Fibroblast of lung (primary cell): ENCODE data around the gene ADAM10. TPM values are rescaled to one million over a fixed set of nuclear protein-coding genes. Genes with fewer than 3 reads are reported as not detected.

Experiments
- DNase-seq, 2 donors: peaks; one replicate each; pipeline versions ENCODE4 v3.0.0 to v3.0.0-alpha.2; 2010; ENCODE audit warnings: low read depth in 2 of 2
- H2AFZ ChIP-seq: 2 replicates; pipeline ENCODE4 v1.5.1; 2012; ENCODE audit warnings: low read length, control low read depth, inconsistent platforms
- H3K27ac ChIP-seq: 2 replicates; pipeline ENCODE4 v1.5.1; 2011; ENCODE audit warnings: low read length, control low read depth; ENCODE audit not compliant: insufficient read depth
- H3K27me3 ChIP-seq: 2 replicates; pipeline ENCODE4 v1.5.1; 2011; ENCODE audit warnings: mild to moderate bottlenecking, low read length; ENCODE audit not compliant: control insufficient read depth, insufficient read depth
- H3K36me3 ChIP-seq: 2 replicates; pipeline ENCODE4 v1.5.1; 2011; ENCODE audit warnings: low read length; ENCODE audit not compliant: control insufficient read depth, insufficient read depth
- H3K4me1 ChIP-seq: 2 replicates; pipeline ENCODE4 v1.5.1; 2011; ENCODE audit warnings: low read length; ENCODE audit not compliant: control insufficient read depth, insufficient read depth; ENCODE audit errors: extremely low read depth
- H3K4me2 ChIP-seq: 2 replicates; pipeline ENCODE4 v1.5.1; 2011; ENCODE audit warnings: low read length, control low read depth; ENCODE audit not compliant: insufficient read depth; ENCODE audit errors: extremely low read depth
- H3K4me3 ChIP-seq, 4 experiments: fragments of 200-600 bp in 1 of 4; sonication (generic) in 1 of 4; replicated peaks in 1 of 4; 2 replicates each; pipeline ENCODE4 v1.5.1; 2011 to 2016; ENCODE audit warnings: low read length in 4 of 4, low read depth in 3 of 4, mild to moderate bottlenecking in 3 of 4, control low read depth in 2 of 4, inconsistent platforms in 1 of 4, mixed read lengths in 1 of 4; ENCODE audit not compliant: insufficient read depth in 1 of 4; ENCODE audit errors: control extremely low read depth in 1 of 4
- H3K79me2 ChIP-seq: 2 replicates; pipeline ENCODE4 v1.5.1; 2012; ENCODE audit warnings: mild to moderate bottlenecking, low read length, inconsistent platforms; ENCODE audit not compliant: control insufficient read depth, insufficient read depth
- H3K9ac ChIP-seq: 2 replicates; pipeline ENCODE4 v1.5.1; 2011; ENCODE audit warnings: mild to moderate bottlenecking, low read length, control low read depth; ENCODE audit not compliant: insufficient read depth
- H3K9me3 ChIP-seq: 2 replicates; pipeline ENCODE4 v1.5.1; 2012; ENCODE audit warnings: low read depth, low read length; ENCODE audit not compliant: control insufficient read depth, insufficient read depth
- H4K20me1 ChIP-seq: 2 replicates; pipeline ENCODE4 v1.5.1; 2011; ENCODE audit warnings: low read length; ENCODE audit not compliant: control insufficient read depth, insufficient read depth; ENCODE audit errors: extremely low read depth
- EZH2 ChIP-seq: IDR thresholded peaks from 2 replicates; pipeline ENCODE4 v1.5.1; 2012; ENCODE audit warnings: low read length, control low read depth, mild to moderate bottlenecking; ENCODE audit errors: missing control alignments
- polyA plus RNA-seq, 2 donors: library from polyadenylated mRNA; depleted of rRNA in 1 of 2; stranded (reverse) in 1 of 2; unstranded in 1 of 2; fragments of >200 nt; gene quantifications; 2 replicates each; pipeline ENCODE4 v1.2.1, GENCODE V29; 2011 to 2012; ENCODE audit warnings: missing spikeins in 1 of 2
- total RNA-seq: library from RNA; depleted of rRNA; stranded (reverse); fragments of >200 nt; gene quantifications from 2 replicates; pipeline ENCODE4 v1.2.1, GENCODE V29; 2014
- TF ChIP-seq, protein P1 (sequence below), 2 donors: IDR thresholded peaks in 1 of 2; conservative IDR thresholded peaks in 1 of 2; 1 replicate in 1 of 2; 2 replicates in 1 of 2; pipeline ENCODE4 v1.5.1; 2011 to 2012; ENCODE audit warnings: low read length in 2 of 2, control low read depth in 1 of 2, inconsistent platforms in 1 of 2, low read depth in 1 of 2, mild to moderate bottlenecking in 1 of 2

ADAM10 gene
- total and polyA plus RNA-seq, 2 donors (not counting 1 experiment from before 2014, with no cell fraction given) = 224 to 318 TPM

DNA sequence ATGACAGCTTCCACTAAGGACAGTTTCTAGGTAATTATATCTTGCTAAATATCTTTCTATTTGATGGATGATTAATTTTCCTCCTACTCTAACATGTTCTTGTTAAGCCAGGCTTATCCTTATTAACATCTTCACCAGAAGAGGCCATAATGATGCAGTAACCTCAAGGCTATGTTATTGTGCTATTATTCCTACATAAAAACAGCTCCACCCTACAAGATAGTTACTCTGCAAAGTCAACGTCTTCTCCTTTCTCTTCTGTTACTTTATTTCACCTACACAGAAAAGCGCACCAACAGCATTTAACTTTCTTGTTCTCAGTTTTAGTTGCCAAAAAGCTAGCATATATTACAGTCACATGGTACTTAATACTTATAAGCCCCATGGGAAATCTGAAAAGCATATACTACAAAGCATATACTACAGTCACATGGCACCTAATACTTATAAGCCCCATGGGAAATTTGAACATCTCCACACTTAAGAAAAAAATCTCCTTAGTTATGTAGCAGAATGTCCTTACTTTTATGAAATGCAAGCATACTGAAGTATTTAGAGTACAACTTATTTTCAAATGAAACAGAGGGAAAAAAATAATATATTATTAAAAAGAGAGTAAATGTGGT, 13.4 kb downstream of the ADAM10 start:
- no peak overlapping the region for H3K27ac ChIP-seq
- H3K9ac ChIP-seq = no peak overlapping the region
- H3K4me3 ChIP-seq = no peak overlapping the region
- no peak for DNase-seq
- no peaks in the 10 kb centered on the region for H3K9me3 ChIP-seq
- peaks cover 5% of the 10 kb centered on the region for H3K4me1 ChIP-seq
- H3K27me3 ChIP-seq = no peaks in the 10 kb centered on the region
- no peak overlapping the region for H3K4me2 ChIP-seq
- peaks cover 90% of the 10 kb centered on the region for H3K79me2 ChIP-seq
- no peak for TF ChIP-seq EZH2
- TF ChIP-seq, protein P1, sequence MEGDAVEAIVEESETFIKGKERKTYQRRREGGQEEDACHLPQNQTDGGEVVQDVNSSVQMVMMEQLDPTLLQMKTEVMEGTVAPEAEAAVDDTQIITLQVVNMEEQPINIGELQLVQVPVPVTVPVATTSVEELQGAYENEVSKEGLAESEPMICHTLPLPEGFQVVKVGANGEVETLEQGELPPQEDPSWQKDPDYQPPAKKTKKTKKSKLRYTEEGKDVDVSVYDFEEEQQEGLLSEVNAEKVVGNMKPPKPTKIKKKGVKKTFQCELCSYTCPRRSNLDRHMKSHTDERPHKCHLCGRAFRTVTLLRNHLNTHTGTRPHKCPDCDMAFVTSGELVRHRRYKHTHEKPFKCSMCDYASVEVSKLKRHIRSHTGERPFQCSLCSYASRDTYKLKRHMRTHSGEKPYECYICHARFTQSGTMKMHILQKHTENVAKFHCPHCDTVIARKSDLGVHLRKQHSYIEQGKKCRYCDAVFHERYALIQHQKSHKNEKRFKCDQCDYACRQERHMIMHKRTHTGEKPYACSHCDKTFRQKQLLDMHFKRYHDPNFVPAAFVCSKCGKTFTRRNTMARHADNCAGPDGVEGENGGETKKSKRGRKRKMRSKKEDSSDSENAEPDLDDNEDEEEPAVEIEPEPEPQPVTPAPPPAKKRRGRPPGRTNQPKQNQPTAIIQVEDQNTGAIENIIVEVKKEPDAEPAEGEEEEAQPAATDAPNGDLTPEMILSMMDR (conservative IDR thresholded peaks at IDR 0.05 in 1 of 2, IDR thresholded peaks at IDR 0.05 in 1 of 2; ENCODE audit: low read depth in 1 of 2, low read length in 2 of 2) = no peak
- H2AFZ ChIP-seq = no peak overlapping the region
- no peaks in the 10 kb centered on the region for H3K36me3 ChIP-seq
- peaks cover 2% of the 10 kb centered on the region for H4K20me1 ChIP-seq

DNA sequence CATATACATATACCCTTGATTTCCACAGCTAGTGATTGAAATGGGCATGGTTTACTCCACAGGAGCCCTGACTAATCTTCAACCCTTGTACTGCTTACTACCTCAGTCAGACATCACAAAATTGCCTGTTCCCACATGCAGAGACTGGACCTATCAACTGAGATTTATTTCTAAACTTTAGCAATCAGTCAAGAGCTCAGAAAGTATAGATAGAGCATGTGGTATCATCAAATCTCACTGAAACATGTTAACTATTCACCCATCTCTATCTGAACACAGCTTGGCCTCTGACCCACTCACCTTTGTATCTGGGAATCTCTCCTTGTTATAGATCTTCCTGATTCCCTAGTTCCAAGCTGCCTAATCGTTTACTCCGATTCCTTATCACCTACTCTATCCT, 14.6 kb downstream of the ADAM10 start:
- Histone ChIP-seq H3K36me3 (no peaks in the 10 kb centered on the region), H3K9ac (no peak overlapping the region), H3K4me3 (no peak overlapping the region), H2AFZ (no peak overlapping the region), H3K9me3 (no peaks in the 10 kb centered on the region), H3K27me3 (no peaks in the 10 kb centered on the region), H3K79me2 (peaks cover 90% of the 10 kb centered on the region), H3K4me2 (no peak overlapping the region), H3K27ac (no peak overlapping the region), H4K20me1 (no peaks in the 10 kb centered on the region), H3K4me1 (peaks cover 5% of the 10 kb centered on the region)
- DNase-seq = no peak
- no peak for TF ChIP-seq EZH2
- TF ChIP-seq, protein P1 (conservative IDR thresholded peaks at IDR 0.05 in 1 of 2, IDR thresholded peaks at IDR 0.05 in 1 of 2; ENCODE audit: low read depth in 1 of 2, low read length in 2 of 2) = no peak

DNA sequence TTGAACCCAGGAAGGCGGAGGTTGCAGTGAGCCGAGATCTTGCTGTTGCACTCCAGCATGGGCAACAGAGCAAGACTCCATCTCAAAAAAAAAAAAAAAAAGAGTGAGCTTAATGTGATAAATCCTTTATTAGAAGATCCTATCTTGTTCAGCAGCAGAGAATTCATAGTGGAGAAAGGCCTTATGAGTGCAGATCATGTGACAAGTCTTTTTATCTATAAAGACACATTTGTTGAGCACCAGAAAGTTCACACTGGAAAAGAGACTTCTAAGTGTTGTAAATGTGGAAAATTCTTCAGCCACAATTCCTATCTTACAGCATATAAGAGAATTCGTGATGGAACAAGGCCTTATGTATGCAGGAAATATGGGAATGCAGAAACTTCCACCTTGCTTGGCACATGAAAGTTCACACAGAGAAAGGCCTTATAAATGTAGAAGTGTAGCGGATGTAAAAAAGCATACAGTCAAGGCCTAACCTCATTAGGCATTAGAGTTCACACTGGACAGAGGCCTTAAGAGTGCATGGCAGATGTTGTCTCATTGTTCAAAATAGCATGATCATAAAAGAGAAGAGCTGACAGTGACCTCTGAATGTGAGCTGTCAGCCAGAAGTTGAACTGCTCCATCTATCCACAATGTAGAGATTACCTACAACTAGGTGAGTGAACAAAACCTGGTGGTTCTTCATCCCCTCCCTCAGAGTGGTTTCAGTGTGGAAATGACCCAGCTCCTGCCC, 16.7 kb downstream of the ADAM10 start:
- H4K20me1 ChIP-seq = peaks cover 1% of the 10 kb centered on the region
- no peaks in the 10 kb centered on the region for H3K9me3 ChIP-seq
- no peaks in the 10 kb centered on the region for H3K36me3 ChIP-seq
- peaks cover 91% of the 10 kb centered on the region for H3K79me2 ChIP-seq
- no peak overlapping the region for H3K27ac ChIP-seq
- H3K27me3 ChIP-seq = no peaks in the 10 kb centered on the region
- H3K9ac ChIP-seq = no peak overlapping the region
- no peak overlapping the region for H3K4me3 ChIP-seq
- H2AFZ ChIP-seq = no peak overlapping the region
- DNase-seq = no peak
- no peak for TF ChIP-seq EZH2
- TF ChIP-seq, protein P1 (conservative IDR thresholded peaks at IDR 0.05 in 1 of 2, IDR thresholded peaks at IDR 0.05 in 1 of 2; ENCODE audit: low read depth in 1 of 2, low read length in 2 of 2) = no peak
- no peak overlapping the region for H3K4me2 ChIP-seq
- H3K4me1 ChIP-seq = peaks cover 3% of the 10 kb centered on the region
